Activated T-helper 2 cell treated with anti-CD3 and anti-CD28 coated beads, Interferon-gamma antibody, Interleukin-2, Interleukin-4, amounts not matched to agents 10 μg/mL and 5 μg/mL and 100 μg/mL, durations not matched to agents 14 hours and 24 hours and 36 hours (primary cell): ENCODE data around the gene MAZ. TPM values are rescaled to one million over a fixed set of nuclear protein-coding genes. Genes with fewer than 3 reads are reported as not detected.
A peak's percentile ranks its signal among the peaks of the same experiment; 100 is the strongest.
"Not testable (repeated sequence)": the region's sequence is repeated elsewhere in the genome, so short reads cannot be mapped to it uniquely, and the experiment has no call there.

Experiments
- DNase-seq: peaks from one replicate; pipeline ENCODE4 v3.0.0; 2021; ENCODE audit warnings: low spot score
- H3K27ac Mint-ChIP-seq: one replicate; pipeline ENCODE4 v1.8.0; 2021; ENCODE audit warnings: mixed read lengths
- H3K27me3 Mint-ChIP-seq: one replicate; pipeline ENCODE4 v1.8.0; 2021; ENCODE audit warnings: low read depth, mixed read lengths
- H3K36me3 Mint-ChIP-seq: one replicate; pipeline ENCODE4 v1.8.0; 2021; ENCODE audit warnings: low read depth, mixed read lengths
- H3K4me1 Mint-ChIP-seq: one replicate; pipeline ENCODE4 v1.8.0; 2021; ENCODE audit warnings: low read depth, mixed read lengths
- H3K4me3 Mint-ChIP-seq: one replicate; pipeline ENCODE4 v1.8.0; 2021; ENCODE audit warnings: low read depth, mild to moderate bottlenecking, moderate library complexity, mixed read lengths
- H3K9me3 Mint-ChIP-seq: one replicate; pipeline ENCODE4 v1.8.0; 2021; ENCODE audit warnings: mixed read lengths
- intact Hi-C: fragments of 100-400 bp; cut with micrococcal nuclease; formaldehyde crosslinking; loops from one replicate; pipeline ENCODE4 v1.15.1; 2023
- total RNA-seq: library from RNA; stranded (reverse); gene quantifications from 2 replicates; pipeline ENCODE4 v1.2.3, GENCODE V29; 2022

The MAZ gene
- total RNA-seq, 1 donor from 2014 or later, result 387 TPM

GRCh38 chr16:29770250-29770929 lies 35.9 kb upstream of the MAZ start:
- Mint-ChIP-seq H3K4me3 (no peak overlapping the region), H3K9me3 (no peaks in the 10 kb centered on the region), H3K4me1 (no peaks in the 10 kb centered on the region), H3K27ac (no peak overlapping the region), H3K27me3 (no peaks in the 10 kb centered on the region), H3K36me3 (no peaks in the 10 kb centered on the region)
- DNase-seq, result no peak
- intact Hi-C loops, result no loop called here

- H3K36me3 Mint-ChIP-seq, H3K9me3 Mint-ChIP-seq, H3K4me1 Mint-ChIP-seq, H3K27ac Mint-ChIP-seq, H3K4me3 Mint-ChIP-seq, intact Hi-C loops, DNase-seq, H3K27me3 Mint-ChIP-seq: not testable (repeated sequence)
Measured at GRCh38 chr16:29772330-29772729, 34.0 kb upstream of the MAZ start.

GRCh38 chr16:29774730-29775129 lies 31.6 kb upstream of the MAZ start:
- Mint-ChIP-seq H3K36me3 (no peaks in the 10 kb centered on the region), H3K27ac (no peak overlapping the region), H3K9me3 (no peaks in the 10 kb centered on the region), H3K27me3 (peaks cover 8% of the 10 kb centered on the region), H3K4me3 (no peak overlapping the region), H3K4me1 (no peaks in the 10 kb centered on the region)
- no peak for DNase-seq
- intact Hi-C loops, result no loop called here

DNA sequence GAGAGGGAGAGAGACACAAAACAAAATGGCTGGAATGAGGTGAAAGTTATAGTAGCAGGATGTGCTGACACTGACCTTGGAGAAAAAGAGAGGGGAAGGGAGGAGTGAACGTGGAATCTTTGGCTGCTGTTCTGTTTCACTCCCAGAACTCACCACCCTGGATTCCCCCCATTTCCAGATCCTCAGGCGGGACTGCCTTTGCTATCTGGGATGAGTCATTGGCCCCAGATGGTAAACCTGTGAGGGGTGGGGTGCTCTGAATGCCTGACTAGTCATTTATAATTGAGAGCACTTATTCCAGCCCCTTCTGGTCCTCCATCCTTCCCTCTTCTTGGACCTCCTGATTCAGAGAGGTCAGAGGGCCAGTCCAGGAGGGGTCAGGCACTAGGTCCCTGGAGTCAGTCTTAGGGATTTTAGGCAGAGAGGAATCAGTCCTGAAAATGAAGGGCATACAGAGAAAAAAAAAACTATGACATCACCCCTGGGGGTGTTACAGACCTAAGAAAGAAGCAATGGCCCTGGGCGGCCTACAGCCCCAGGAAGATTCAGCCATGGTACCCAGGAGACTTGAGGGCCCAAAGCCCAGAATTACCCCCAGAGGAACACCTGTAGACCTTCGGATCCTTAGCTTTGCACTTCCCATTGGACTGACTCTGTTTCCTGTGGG lies 30.5 kb upstream of the MAZ start:
- Mint-ChIP-seq H3K27me3 (peaks cover 8% of the 10 kb centered on the region), H3K4me1 (no peaks in the 10 kb centered on the region), H3K27ac (no peak overlapping the region), H3K4me3 (no peak overlapping the region), H3K36me3 (no peaks in the 10 kb centered on the region), H3K9me3 (no peaks in the 10 kb centered on the region)
- no peak for DNase-seq
- intact Hi-C loops, result no loop called here

- intact Hi-C loops, result no loop called here
- H3K4me3 Mint-ChIP-seq, result no peak within 1 kb of the TSS
- H3K27me3 Mint-ChIP-seq, result peaks cover 8% of the 10 kb centered on the region
- H3K9me3 Mint-ChIP-seq, result no peaks in the 10 kb centered on the region
- no peaks in the 10 kb centered on the region for H3K36me3 Mint-ChIP-seq
- no peak within 1 kb of the TSS for H3K27ac Mint-ChIP-seq
- DNase-seq, result no peak
- no peaks in the 10 kb centered on the region for H3K4me1 Mint-ChIP-seq
Measured at GRCh38 chr16:29777576-29778350, 28.6 kb upstream of the MAZ start, which contains the start of gene ZG16. Gene ZG16, plus strand, starts transcription at chr16:29778256. Its CDS starts 1,011 bp downstream, at chr16:29779267.

DNA sequence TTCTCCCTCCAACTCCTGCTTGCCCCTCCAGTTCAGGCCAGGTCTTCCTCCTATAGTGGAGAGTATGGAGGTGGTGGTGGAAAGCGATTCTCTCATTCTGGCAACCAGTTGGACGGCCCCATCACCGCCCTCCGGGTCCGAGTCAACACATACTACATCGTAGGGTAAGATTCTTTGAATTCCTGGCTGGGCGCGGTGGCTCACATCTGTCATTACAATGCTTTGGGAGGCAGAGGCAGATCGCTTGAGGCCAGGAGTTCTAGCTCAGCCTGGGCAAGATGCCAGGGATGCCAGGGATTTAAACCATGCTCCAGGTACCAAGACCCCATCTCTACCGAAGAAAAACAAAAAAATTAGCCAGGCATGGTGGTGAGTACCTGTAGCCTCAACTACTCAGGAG lies 26.9 kb upstream of the MAZ start:
- no peaks in the 10 kb centered on the region for H3K9me3 Mint-ChIP-seq
- intact Hi-C loops, result no loop called here
- H3K4me3 Mint-ChIP-seq, result no peak overlapping the region
- peaks cover 9% of the 10 kb centered on the region for H3K4me1 Mint-ChIP-seq
- no peaks in the 10 kb centered on the region for H3K36me3 Mint-ChIP-seq
- no peak for DNase-seq
- peaks cover 8% of the 10 kb centered on the region for H3K27me3 Mint-ChIP-seq
- no peak overlapping the region for H3K27ac Mint-ChIP-seq

DNA sequence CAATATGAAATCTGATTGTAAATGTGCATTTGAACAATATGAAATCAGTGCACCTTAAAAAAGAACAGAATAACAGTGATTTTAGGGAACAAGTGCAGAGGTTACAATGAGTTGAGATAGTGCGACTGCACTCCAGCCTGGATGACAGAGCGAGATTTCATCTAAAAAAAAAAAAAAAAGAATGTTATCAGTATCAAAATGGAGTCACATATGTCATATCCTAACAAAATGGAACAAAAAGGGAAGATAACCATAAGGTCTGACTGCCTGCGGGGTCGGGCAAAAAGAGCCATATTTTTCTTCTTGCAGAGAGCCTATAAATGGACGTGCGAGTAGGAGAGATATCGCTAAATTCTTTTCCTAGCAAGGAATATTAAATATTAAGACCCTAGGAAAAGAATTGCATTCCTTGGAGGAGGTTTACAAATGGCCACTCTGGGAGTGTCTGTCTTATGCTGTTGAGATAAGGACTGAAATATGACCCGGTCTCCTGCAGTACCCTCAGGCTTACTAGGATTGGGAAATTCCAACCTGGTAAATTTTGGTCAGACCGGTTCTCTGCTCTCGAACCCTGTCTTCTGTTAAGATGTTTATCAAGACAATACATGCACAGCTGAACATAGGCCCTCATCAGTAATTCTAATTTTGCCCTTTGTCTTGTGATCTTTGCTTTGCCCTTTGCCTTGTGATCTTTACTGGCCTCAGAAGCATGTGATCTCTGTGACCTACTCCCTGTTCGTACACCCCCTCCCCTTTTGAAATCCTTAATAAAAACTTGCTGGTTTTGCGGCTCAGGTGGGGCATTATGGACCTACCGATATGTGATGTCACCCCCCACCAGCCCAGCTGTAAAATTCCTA lies 23.0 kb upstream of the MAZ start:
- H3K27me3 Mint-ChIP-seq, H3K27ac Mint-ChIP-seq, DNase-seq, H3K36me3 Mint-ChIP-seq, H3K4me3 Mint-ChIP-seq, intact Hi-C loops, H3K9me3 Mint-ChIP-seq: not testable (repeated sequence)
- H3K4me1 Mint-ChIP-seq, result peaks cover 27% of the 10 kb centered on the region

GRCh38 chr16:29784157-29784556 lies 22.2 kb upstream of the MAZ start:
- intact Hi-C loops, result no loop called here
- no peaks in the 10 kb centered on the region for H3K9me3 Mint-ChIP-seq
- peaks cover 29% of the 10 kb centered on the region for H3K4me1 Mint-ChIP-seq
- H3K36me3 Mint-ChIP-seq, result no peaks in the 10 kb centered on the region
- peaks cover 6% of the 10 kb centered on the region for H3K27me3 Mint-ChIP-seq
- H3K27ac Mint-ChIP-seq, result no peak overlapping the region
- H3K4me3 Mint-ChIP-seq, result no peak overlapping the region
- DNase-seq, result no peak

DNA sequence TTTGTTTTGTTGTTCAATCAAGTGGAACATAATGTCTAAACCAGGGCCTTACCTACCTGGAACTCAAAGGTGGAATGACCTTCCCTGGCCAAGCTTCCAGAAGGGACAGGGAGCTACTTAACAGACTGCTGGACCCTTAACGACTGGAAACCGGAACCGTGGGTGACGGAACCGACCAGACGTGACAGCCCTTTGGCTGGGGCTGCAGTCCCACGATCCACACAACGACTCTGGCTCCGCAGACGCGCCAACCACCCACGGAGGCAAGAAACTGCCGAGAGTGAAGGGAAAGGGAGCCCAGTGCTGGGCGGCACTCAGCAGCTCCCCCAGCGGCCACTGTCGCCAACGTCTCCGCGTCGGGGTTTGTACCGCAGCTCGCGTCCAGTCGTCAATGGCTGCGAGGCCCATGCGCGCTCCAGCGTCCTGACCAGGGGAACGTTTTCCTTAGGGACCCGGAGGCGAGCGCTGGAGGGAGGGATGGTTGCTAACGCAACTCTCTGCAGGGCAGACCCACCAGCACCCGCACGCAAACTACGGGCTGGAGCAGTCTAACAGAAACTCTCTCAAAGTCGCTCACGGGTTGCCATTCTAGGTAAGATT lies 21.3 kb upstream of the MAZ start:
- H3K36me3 Mint-ChIP-seq, result no peaks in the 10 kb centered on the region
- peak; percentile 67 for DNase-seq
- peak overlapping the region; percentile 57 for H3K4me3 Mint-ChIP-seq
- no peaks in the 10 kb centered on the region for H3K9me3 Mint-ChIP-seq
- H3K27me3 Mint-ChIP-seq, result no peaks in the 10 kb centered on the region
- peaks cover 31% of the 10 kb centered on the region for H3K4me1 Mint-ChIP-seq
- intact Hi-C loops, result no loop called here
- H3K27ac Mint-ChIP-seq, result no peak overlapping the region

- H3K4me3 Mint-ChIP-seq, H3K27ac Mint-ChIP-seq, DNase-seq, intact Hi-C loops, H3K27me3 Mint-ChIP-seq, H3K9me3 Mint-ChIP-seq: not testable (repeated sequence)
- Mint-ChIP-seq H3K36me3 (peaks cover 17% of the 10 kb centered on the region), H3K4me1 (peaks cover 39% of the 10 kb centered on the region)
Measured at GRCh38 chr16:29787155-29787554, 19.2 kb upstream of the MAZ start.

- H3K27ac Mint-ChIP-seq, result peak overlapping the region; percentile 93
- H3K27me3 Mint-ChIP-seq, result no peaks in the 10 kb centered on the region
- no peak for DNase-seq
- peak overlapping the region; percentile 98 for H3K4me3 Mint-ChIP-seq
- H3K4me1 Mint-ChIP-seq, result peaks cover 48% of the 10 kb centered on the region
- H3K9me3 Mint-ChIP-seq, result no peaks in the 10 kb centered on the region
- H3K36me3 Mint-ChIP-seq, result peaks cover 37% of the 10 kb centered on the region
- intact Hi-C loops, result loop anchor here (1.0 to 2.0 kb wide), 5 partner anchors 16 to 89 kb away; partner anchors contain the start of genes C16orf54 and PAGR1
Measured at GRCh38 chr16:29789775-29790182, 16.6 kb upstream of the MAZ start.
